ENCODE results near the gene PTK6.

The PTK6 gene

GRCh38 chr20:63542031-63542559 lies 4.9 kb upstream of the PTK6 start:
- no peak overlapping the region for H3K27ac ChIP-seq (ENCODE audit: low read depth, low read length, poor library complexity, severe bottlenecking)
- H3K9ac ChIP-seq (ENCODE audit: low read length): no peak overlapping the region
- no peaks in the 10 kb centered on the region for H4K20me1 ChIP-seq (ENCODE audit: insufficient read depth, low read length)
- H3K4me2 ChIP-seq (ENCODE audit: low read length): no peak overlapping the region
- H3K27me3 ChIP-seq (ENCODE audit: insufficient read depth, low read length): no peaks in the 10 kb centered on the region; the same call in 1 of the 2 replicates
- peaks cover 11% of the 10 kb centered on the region for H3K4me1 ChIP-seq (ENCODE audit: insufficient read depth, low read length, severe bottlenecking)
- TF ChIP-seq CTCF (IDR thresholded peaks at IDR 0.05; ENCODE audit: low read length): no peak
- TF ChIP-seq EZH2 (IDR thresholded peaks at IDR 0.05; ENCODE audit: borderline replicate concordance, low read length): no peak
- no peaks in the 10 kb centered on the region for H3K9me2 ChIP-seq (ENCODE audit: low read depth, low read length)
- no peaks in the 10 kb centered on the region for H3K36me3 ChIP-seq (ENCODE audit: insufficient read depth, low read length)
- no peaks in the 10 kb centered on the region for H3F3A ChIP-seq (ENCODE audit: insufficient read depth, low read length)
- H3K9me3 ChIP-seq (ENCODE audit: low read length): no peaks in the 10 kb centered on the region
- no peak overlapping the region for H3K4me3 ChIP-seq (ENCODE audit: low read depth, low read length, poor library complexity, severe bottlenecking)
- H3K79me2 ChIP-seq (ENCODE audit: insufficient read depth, low read length): no peaks in the 10 kb centered on the region
- H2AFZ ChIP-seq (ENCODE audit: low read length): no peak overlapping the region

GRCh38 chr20:63541371-63541770 lies 4.2 kb upstream of the PTK6 start:
- no peaks in the 10 kb centered on the region for H4K20me1 ChIP-seq (ENCODE audit: insufficient read depth, low read length)
- H3K27me3 ChIP-seq (ENCODE audit: insufficient read depth, low read length): no peaks in the 10 kb centered on the region; the same call in 1 of the 2 replicates
- H3F3A ChIP-seq (ENCODE audit: insufficient read depth, low read length): no peaks in the 10 kb centered on the region

DNA sequence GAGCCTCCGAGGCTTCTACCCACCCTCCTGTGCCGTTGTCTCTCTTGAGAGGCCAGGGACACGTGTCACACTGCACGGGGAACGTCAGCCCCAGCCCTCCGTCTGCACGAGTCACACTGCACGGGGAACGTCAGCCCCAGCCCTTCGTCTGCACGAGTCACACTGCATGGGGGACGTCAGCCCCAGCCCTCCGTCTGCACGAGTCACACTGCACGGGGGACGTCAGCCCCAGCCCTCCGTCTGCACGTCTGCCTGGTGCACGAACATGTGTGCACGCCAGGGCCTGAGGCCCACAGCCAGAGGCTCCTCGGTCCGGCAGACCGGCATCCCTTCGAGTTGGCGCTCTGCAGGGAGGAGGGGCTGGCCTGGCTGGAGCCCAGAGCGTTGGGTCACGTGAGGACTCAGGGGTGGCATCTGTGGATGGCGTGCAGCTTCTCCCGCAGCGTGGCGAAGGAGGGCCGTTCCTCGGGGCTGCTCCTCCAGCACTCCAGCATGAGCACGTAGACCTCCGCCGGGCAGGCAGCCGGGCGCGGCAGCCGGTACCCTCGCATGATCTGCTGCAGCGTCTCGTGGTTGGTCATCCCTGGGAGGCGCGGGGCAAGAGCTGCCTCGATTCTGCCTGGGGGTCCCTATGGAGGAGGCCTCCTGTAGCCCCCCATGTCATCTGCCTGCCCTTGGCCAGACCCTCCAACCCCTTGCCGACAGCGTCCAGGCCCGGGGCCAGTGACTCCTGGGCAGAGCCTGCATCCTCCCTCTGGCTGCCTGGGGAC lies 3.4 kb upstream of the PTK6 start:
- no peaks in the 10 kb centered on the region for H3K36me3 ChIP-seq (ENCODE audit: insufficient read depth, low read length)
- no peak overlapping the region for H3K4me3 ChIP-seq (ENCODE audit: low read depth, low read length, poor library complexity, severe bottlenecking)
- H3K9me2 ChIP-seq (ENCODE audit: low read depth, low read length): no peaks in the 10 kb centered on the region
- no peaks in the 10 kb centered on the region for H3K79me2 ChIP-seq (ENCODE audit: insufficient read depth, low read length)
- TF ChIP-seq CTCF (IDR thresholded peaks at IDR 0.05; ENCODE audit: low read length) (no peak), EZH2 (IDR thresholded peaks at IDR 0.05; ENCODE audit: borderline replicate concordance, low read length) (no peak)
- H3K4me1 ChIP-seq (ENCODE audit: insufficient read depth, low read length, severe bottlenecking): peaks cover 17% of the 10 kb centered on the region
- H3F3A ChIP-seq (ENCODE audit: insufficient read depth, low read length): no peaks in the 10 kb centered on the region
- no peaks in the 10 kb centered on the region for H3K9me3 ChIP-seq (ENCODE audit: low read length)
- H3K27me3 ChIP-seq (ENCODE audit: insufficient read depth, low read length): no peaks in the 10 kb centered on the region; the same call in 1 of the 2 replicates
- H3K4me2 ChIP-seq (ENCODE audit: low read length): no peak overlapping the region
- no peak overlapping the region for H2AFZ ChIP-seq (ENCODE audit: low read length)
- no peaks in the 10 kb centered on the region for H4K20me1 ChIP-seq (ENCODE audit: insufficient read depth, low read length)
- H3K9ac ChIP-seq (ENCODE audit: low read length): no peak overlapping the region
- no peak overlapping the region for H3K27ac ChIP-seq (ENCODE audit: low read depth, low read length, poor library complexity, severe bottlenecking)

More at GRCh38 chr20:63541371-63541770, 4.2 kb upstream of the PTK6 start:
- Histone ChIP-seq H3K9me2 (ENCODE audit: low read depth, low read length) (no peaks in the 10 kb centered on the region), H3K9me3 (ENCODE audit: low read length) (no peaks in the 10 kb centered on the region), H2AFZ (ENCODE audit: low read length) (no peak overlapping the region), H3K36me3 (ENCODE audit: insufficient read depth, low read length) (no peaks in the 10 kb centered on the region), H3K4me3 (ENCODE audit: low read depth, low read length, poor library complexity, severe bottlenecking) (no peak overlapping the region), H3K9ac (ENCODE audit: low read length) (no peak overlapping the region), H3K27ac (ENCODE audit: low read depth, low read length, poor library complexity, severe bottlenecking) (no peak overlapping the region), H3K4me2 (ENCODE audit: low read length) (no peak overlapping the region), H3K79me2 (ENCODE audit: insufficient read depth, low read length) (no peaks in the 10 kb centered on the region), H3K4me1 (ENCODE audit: insufficient read depth, low read length, severe bottlenecking) (peaks cover 17% of the 10 kb centered on the region)
- TF ChIP-seq CTCF (IDR thresholded peaks at IDR 0.05; ENCODE audit: low read length): no peak
- TF ChIP-seq EZH2 (IDR thresholded peaks at IDR 0.05; ENCODE audit: borderline replicate concordance, low read length): no peak
